ENCODE measurements around the gene MRE11. TPM values are rescaled to one million over a fixed set of nuclear protein-coding genes. Genes with fewer than 3 reads are reported as not detected.

The MRE11 gene
- total and polyA plus RNA-seq, 9 of the 15 experiments (the other 6 are each of a cell fraction or from before 2014, with no cell fraction given): 18.3 to 45.2 (median 29.1) TPM

DNA sequence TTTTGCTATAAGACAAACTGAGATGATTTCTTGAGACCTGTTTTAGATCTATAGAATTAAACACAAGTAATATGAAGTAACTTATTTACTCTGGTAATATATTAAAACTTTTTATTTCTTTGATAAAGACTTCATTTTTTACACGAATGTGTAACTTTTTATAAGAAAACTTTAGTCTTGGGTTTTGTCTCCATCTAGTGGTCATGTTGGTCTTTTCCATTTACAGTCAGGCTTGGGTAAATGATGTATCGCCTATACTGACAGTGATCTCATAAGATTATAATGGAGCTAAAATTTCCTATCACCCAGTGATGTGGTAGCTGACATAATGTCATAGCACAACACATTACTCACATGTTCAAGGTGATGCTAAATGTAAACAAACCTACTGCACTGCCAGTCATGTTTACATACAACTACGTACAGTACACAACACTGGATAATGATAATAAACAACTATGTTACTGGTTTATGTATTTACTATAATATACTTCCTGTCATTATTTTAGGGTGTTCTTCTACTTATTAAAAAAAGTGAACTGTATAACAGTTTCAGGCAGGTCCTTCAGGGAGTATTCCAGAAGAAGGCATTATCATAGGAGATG lies 11.1 kb upstream of the MRE11 start:
- H3K79me2 ChIP-seq (ENCODE audit: control insufficient read depth, insufficient read depth, low read length): no peaks in the 10 kb centered on the region
- CTCF ChIA-PET (ENCODE audit: low intra/inter-chr PET ratio): interaction anchor here (0.5 to 1.6 kb wide), 8 partner anchors 10 to 611 kb away, joined by 3 to 13 read pairs (median 4); no protein-coding TSS in a partner anchor
- no peaks in the 10 kb centered on the region for H3K9me3 ChIP-seq (replicated peaks; ENCODE audit: control insufficient read depth, insufficient read depth, low read depth, low read length)
- peak; percentile 40 to 63 (median 44) for DNase-seq (ENCODE audit: extremely low read depth in 1 of 4, low spot score in 3 of 4)
- intact Hi-C loops (cut with micrococcal nuclease): loop anchor here (1.0 to 10.0 kb wide), 5 partner anchors 179 to 609 kb away; no protein-coding TSS in a partner anchor
- no peak overlapping the region for H3K9ac ChIP-seq (ENCODE audit: insufficient read depth in 1 of 2, low read depth in 2 of 2, low read length in 2 of 2)
- no peak overlapping the region for H2AFZ ChIP-seq (ENCODE audit: low read depth, low read length)
- H3K4me1 ChIP-seq (replicated peaks in 1 of 2; ENCODE audit: control insufficient read depth in 2 of 2, insufficient read depth in 2 of 2, low read length in 2 of 2): no peaks in the 10 kb centered on the region
- FAIRE-seq: peak; percentile 74
- BruUV-seq (replicated peaks): no TSS peak
- H3K4me3 ChIP-seq: no peak overlapping the region
- no peaks in the 10 kb centered on the region for H3K9me1 ChIP-seq (ENCODE audit: control insufficient read depth, insufficient read depth, low read length)
- no peaks in the 10 kb centered on the region for H4K20me1 ChIP-seq (replicated peaks; ENCODE audit: control insufficient read depth, insufficient read depth, low read length)
- in situ Hi-C loops (cut with MboI): loop anchor here (10.0 kb wide), 2 partner anchors 180 to 610 kb away; no protein-coding TSS in a partner anchor
- no peak overlapping the region for H3K4me2 ChIP-seq (ENCODE audit: insufficient read depth, low read length)
- H3K36me3 ChIP-seq (ENCODE audit: control insufficient read depth, insufficient read depth, low read length): peaks cover 6% of the 10 kb centered on the region; the same call in 1 of the 3 replicates
- 1% methylated on average over 3 of the region's 3 CpGs for WGBS (ENCODE audit: insufficient coverage, low coverage, missing lambda C conversion rate)
- no peak overlapping the region for H3K27ac ChIP-seq (ENCODE audit: extremely low read depth, low read depth, low read length)
- POLR2A ChIA-PET: no interaction called here
- peak; percentile 79 for ATAC-seq
- no peaks in the 10 kb centered on the region for H3K27me3 ChIP-seq (ENCODE audit: control insufficient read depth in 2 of 2, insufficient read depth in 2 of 2, low read length in 2 of 2)
- TF ChIP-seq, protein P1, sequence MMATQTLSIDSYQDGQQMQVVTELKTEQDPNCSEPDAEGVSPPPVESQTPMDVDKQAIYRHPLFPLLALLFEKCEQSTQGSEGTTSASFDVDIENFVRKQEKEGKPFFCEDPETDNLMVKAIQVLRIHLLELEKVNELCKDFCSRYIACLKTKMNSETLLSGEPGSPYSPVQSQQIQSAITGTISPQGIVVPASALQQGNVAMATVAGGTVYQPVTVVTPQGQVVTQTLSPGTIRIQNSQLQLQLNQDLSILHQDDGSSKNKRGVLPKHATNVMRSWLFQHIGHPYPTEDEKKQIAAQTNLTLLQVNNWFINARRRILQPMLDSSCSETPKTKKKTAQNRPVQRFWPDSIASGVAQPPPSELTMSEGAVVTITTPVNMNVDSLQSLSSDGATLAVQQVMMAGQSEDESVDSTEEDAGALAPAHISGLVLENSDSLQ (IDR thresholded peaks at IDR 0.05): peak; percentile 32
- TF ChIP-seq, protein P2, sequence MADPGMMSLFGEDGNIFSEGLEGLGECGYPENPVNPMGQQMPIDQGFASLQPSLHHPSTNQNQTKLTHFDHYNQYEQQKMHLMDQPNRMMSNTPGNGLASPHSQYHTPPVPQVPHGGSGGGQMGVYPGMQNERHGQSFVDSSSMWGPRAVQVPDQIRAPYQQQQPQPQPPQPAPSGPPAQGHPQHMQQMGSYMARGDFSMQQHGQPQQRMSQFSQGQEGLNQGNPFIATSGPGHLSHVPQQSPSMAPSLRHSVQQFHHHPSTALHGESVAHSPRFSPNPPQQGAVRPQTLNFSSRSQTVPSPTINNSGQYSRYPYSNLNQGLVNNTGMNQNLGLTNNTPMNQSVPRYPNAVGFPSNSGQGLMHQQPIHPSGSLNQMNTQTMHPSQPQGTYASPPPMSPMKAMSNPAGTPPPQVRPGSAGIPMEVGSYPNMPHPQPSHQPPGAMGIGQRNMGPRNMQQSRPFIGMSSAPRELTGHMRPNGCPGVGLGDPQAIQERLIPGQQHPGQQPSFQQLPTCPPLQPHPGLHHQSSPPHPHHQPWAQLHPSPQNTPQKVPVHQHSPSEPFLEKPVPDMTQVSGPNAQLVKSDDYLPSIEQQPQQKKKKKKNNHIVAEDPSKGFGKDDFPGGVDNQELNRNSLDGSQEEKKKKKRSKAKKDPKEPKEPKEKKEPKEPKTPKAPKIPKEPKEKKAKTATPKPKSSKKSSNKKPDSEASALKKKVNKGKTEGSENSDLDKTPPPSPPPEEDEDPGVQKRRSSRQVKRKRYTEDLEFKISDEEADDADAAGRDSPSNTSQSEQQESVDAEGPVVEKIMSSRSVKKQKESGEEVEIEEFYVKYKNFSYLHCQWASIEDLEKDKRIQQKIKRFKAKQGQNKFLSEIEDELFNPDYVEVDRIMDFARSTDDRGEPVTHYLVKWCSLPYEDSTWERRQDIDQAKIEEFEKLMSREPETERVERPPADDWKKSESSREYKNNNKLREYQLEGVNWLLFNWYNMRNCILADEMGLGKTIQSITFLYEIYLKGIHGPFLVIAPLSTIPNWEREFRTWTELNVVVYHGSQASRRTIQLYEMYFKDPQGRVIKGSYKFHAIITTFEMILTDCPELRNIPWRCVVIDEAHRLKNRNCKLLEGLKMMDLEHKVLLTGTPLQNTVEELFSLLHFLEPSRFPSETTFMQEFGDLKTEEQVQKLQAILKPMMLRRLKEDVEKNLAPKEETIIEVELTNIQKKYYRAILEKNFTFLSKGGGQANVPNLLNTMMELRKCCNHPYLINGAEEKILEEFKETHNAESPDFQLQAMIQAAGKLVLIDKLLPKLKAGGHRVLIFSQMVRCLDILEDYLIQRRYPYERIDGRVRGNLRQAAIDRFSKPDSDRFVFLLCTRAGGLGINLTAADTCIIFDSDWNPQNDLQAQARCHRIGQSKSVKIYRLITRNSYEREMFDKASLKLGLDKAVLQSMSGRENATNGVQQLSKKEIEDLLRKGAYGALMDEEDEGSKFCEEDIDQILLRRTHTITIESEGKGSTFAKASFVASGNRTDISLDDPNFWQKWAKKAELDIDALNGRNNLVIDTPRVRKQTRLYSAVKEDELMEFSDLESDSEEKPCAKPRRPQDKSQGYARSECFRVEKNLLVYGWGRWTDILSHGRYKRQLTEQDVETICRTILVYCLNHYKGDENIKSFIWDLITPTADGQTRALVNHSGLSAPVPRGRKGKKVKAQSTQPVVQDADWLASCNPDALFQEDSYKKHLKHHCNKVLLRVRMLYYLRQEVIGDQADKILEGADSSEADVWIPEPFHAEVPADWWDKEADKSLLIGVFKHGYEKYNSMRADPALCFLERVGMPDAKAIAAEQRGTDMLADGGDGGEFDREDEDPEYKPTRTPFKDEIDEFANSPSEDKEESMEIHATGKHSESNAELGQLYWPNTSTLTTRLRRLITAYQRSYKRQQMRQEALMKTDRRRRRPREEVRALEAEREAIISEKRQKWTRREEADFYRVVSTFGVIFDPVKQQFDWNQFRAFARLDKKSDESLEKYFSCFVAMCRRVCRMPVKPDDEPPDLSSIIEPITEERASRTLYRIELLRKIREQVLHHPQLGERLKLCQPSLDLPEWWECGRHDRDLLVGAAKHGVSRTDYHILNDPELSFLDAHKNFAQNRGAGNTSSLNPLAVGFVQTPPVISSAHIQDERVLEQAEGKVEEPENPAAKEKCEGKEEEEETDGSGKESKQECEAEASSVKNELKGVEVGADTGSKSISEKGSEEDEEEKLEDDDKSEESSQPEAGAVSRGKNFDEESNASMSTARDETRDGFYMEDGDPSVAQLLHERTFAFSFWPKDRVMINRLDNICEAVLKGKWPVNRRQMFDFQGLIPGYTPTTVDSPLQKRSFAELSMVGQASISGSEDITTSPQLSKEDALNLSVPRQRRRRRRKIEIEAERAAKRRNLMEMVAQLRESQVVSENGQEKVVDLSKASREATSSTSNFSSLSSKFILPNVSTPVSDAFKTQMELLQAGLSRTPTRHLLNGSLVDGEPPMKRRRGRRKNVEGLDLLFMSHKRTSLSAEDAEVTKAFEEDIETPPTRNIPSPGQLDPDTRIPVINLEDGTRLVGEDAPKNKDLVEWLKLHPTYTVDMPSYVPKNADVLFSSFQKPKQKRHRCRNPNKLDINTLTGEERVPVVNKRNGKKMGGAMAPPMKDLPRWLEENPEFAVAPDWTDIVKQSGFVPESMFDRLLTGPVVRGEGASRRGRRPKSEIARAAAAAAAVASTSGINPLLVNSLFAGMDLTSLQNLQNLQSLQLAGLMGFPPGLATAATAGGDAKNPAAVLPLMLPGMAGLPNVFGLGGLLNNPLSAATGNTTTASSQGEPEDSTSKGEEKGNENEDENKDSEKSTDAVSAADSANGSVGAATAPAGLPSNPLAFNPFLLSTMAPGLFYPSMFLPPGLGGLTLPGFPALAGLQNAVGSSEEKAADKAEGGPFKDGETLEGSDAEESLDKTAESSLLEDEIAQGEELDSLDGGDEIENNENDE (IDR thresholded peaks at IDR 0.05; ENCODE audit: low read depth, low read length): no peak
- no peak for TF ChIP-seq POLR2A (conservative IDR thresholded peaks at IDR 0.05)
- TF ChIP-seq ZNF707 (CRISPR knock-in tag; conservative IDR thresholded peaks at IDR 0.05): no peak
- TF ChIP-seq RAD21 (CRISPR knock-in tag; conservative IDR thresholded peaks at IDR 0.05 in 1 of 2, IDR thresholded peaks at IDR 0.05 in 1 of 2): peak; percentile 81 to 86
- TF ChIP-seq RBFOX2 (IDR thresholded peaks at IDR 0.05; ENCODE audit: low read depth, low read length): no peak
- no peak for TF ChIP-seq ZNF311 (CRISPR knock-in tag; IDR thresholded peaks at IDR 0.05)
- no peak for TF ChIP-seq ZKSCAN3 (CRISPR knock-in tag; IDR thresholded peaks at IDR 0.05)
- TF ChIP-seq RBM39 (optimal IDR thresholded peaks at IDR 0.05; ENCODE audit: low read depth, low read length): no peak
- no peak for TF ChIP-seq KAT2B (IDR thresholded peaks at IDR 0.05; ENCODE audit: low read depth, low read length)

All from K562 (cell line).